ENCODE data around the gene SLC25A26.
A peak's percentile ranks its signal among the peaks of the same experiment; 100 is the strongest.
"Not testable (repeated sequence)": the region's sequence is repeated elsewhere in the genome, so short reads cannot be mapped to it uniquely, and the experiment has no call there.

SLC25A26 gene

DNA sequence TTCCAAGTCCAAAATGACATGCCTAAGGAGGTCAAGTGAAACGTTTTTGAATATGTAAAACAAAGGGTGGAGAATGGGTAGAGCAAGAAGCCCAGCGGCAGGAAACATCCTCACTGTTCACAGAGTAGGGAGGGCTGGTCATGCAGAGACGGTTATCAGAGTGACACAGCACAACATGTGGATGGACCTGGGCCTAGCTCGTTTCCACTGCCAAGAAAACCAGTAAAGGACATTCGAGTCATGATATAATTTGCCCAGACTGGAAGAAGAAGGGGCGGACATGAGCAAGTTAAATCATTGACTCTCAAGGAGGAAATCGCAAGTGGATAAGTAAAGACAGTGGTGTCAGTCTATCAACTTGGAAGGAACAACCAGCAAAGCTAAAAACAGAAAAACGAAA is 190.7 kb downstream of the SLC25A26 start:
- DNase-seq (ENCODE audit: low read depth): no peak

- no peak for DNase-seq (ENCODE audit: low read depth)
These were observed 191.4 kb downstream of the SLC25A26 start for GRCh38 chr3:66411961-66412887.

DNA sequence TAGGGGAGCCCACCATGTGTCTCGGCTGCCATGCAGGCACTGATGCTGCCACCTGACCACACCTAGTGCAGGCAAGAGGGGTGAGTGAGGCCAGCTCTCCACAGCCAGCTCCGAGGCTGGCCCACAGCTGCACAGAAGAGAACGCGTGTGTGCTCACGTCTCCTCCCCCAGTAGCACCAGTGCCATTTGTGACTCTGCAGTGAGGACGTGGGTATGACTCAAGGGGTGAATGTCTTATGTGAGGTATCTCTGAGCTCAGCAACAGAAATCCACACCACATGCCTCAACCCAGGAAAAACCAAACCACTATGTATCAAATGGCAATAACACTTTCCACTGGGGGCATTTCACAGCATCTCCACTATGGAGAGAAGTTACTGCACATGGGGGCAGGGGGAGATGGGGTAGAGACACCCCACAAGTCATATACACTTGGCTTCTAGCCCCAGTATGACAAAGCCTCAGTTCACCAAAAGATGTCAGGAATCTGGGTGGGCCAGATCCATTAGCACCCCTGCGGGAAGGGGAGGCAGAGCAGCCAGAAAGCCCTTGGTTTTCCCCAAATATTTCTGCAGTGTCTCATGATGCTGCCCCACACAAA is 192.4 kb downstream of the SLC25A26 start:
- peak; percentile 94 for DNase-seq (ENCODE audit: low read depth)

- DNase-seq (ENCODE audit: low read depth): no peak
These were observed 194.0 kb downstream of the SLC25A26 start for GRCh38 chr3:66414846-66415245.

DNA sequence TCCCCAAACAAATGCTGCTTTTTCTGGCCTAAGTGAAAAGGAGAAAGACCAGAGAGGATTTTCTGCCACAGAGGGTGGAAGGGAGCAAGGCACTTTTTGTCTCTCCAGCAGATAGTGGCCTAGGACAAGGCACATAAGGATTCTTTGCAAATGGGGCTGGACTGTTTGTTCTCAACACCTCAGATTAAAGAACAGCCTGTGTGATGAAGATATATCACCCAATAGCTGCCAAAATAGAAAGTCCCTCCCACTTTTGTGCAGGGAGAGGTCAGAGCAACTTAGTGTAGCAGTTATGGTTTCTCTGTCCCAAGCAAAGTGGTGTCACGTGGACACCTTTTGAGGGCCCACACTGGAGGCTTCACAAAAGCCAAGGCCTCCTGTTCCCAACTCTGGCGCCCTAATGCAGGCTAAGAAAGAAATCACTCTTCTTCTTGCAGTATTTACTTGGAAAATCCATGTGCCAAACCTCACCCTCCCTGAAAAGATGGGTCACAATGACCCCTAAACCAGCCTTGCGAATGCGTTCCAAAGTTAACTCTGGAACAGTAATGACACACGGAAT is 195.1 kb downstream of the SLC25A26 start:
- no peak for DNase-seq (ENCODE audit: low read depth)

- DNase-seq (ENCODE audit: low read depth): no peak
These were observed 195.9 kb downstream of the SLC25A26 start for GRCh38 chr3:66416556-66417304.

GRCh38 chr3:66418475-66418931 is 197.7 kb downstream of the SLC25A26 start:
- no peak for DNase-seq (ENCODE audit: low read depth)

- no peak for DNase-seq (ENCODE audit: low read depth)
These were observed 198.2 kb downstream of the SLC25A26 start for GRCh38 chr3:66419036-66419435.

GRCh38 chr3:66421144-66421543 is 200.3 kb downstream of the SLC25A26 start:
- not testable (repeated sequence) for DNase-seq (ENCODE audit: low read depth)

- DNase-seq (ENCODE audit: low read depth): not testable (repeated sequence)
These were observed 201.1 kb downstream of the SLC25A26 start for GRCh38 chr3:66421893-66422292.

- DNase-seq (ENCODE audit: low read depth): no peak
These were observed 203.0 kb downstream of the SLC25A26 start for GRCh38 chr3:66423791-66424190.

DNA sequence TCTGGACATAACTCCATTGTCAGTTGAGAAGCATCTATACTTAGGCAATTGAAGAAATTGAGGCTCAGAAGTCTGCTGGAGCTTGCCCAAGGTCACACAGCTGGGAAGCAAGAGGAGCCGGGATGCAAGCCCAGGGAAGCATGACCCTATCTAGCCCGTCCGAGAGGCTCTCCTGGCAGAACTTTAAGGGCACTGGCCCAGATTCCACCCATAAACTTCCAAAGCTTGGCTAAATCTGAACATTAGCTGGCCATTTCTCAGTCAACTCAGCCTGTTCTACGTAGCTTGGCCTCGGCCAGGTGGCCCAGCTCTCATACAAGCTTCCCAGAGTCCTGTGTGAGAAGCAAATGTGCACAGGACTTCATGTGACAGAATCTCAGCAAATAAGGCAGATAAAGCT is 204.2 kb downstream of the SLC25A26 start:
- no peak for DNase-seq (ENCODE audit: low read depth)

- DNase-seq (ENCODE audit: low read depth): no peak
These were observed 204.8 kb downstream of the SLC25A26 start for GRCh38 chr3:66425576-66426114.

DNA sequence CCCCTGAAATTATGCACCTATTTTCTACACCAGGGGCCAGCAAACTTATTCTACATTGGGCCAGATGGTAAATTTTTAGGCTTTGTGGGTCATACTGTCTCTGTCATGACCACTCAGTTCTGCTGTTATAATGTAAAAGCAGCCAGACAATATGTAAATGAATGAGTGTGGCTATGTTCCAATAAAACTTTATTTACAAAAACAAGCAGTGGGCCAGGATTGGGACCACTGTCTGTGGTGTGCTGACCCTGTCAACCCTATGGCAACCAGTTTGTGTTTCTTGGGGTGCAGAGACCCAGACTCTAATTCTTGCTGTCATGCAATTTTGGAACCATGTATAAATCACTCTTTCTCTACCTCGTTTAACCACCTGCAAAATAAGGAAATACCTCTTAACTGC is 205.3 kb downstream of the SLC25A26 start:
- DNase-seq (ENCODE audit: low read depth): no peak

GRCh38 chr3:66427352-66427751 is 206.6 kb downstream of the SLC25A26 start:
- DNase-seq (ENCODE audit: low read depth): no peak

DNA sequence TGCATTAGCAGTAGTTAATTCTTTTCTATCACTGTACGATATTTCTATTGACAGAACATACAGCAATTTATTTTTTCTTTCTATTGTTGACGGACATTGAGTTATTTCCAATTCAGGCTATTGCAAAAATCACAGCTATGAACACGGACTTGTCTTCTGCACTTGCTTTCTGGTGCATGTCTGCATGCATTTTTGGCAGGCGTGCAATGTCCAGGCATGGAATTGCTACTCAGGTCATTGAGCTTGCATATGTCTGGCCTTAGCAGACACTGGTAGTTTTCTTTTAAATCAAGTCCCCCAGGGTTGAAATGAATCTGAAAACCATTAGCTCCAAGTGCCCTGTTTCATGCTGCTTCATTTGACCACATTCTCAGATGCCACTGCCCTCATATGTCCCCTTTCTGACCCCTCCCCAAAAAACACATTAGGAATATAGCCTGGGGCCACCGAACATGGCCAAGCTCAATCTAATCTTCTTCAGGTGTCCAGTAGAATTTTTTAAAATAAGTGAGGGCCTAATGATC is 207.2 kb downstream of the SLC25A26 start:
- DNase-seq (ENCODE audit: low read depth): no peak
